Measurements from ENCODE around the gene BLOC1S2.
A peak's percentile ranks its signal among the peaks of the same experiment; 100 is the strongest.

Gene BLOC1S2

GRCh38 chr10:100229819-100230422 lies 56.6 kb downstream of the BLOC1S2 start:
- DNase-seq (ENCODE audit: low read depth, low spot score): no peak
- peak overlapping the region; percentile 83 for H3K4me3 ChIP-seq (ENCODE audit: low read length)

GRCh38 chr10:100223879-100224278 lies 62.6 kb downstream of the BLOC1S2 start:
- no peak overlapping the region for H3K4me3 ChIP-seq (ENCODE audit: low read length)
- DNase-seq (ENCODE audit: low read depth, low spot score): no peak
